Activated naive CD8-positive, alpha-beta T cell (primary cell): ENCODE data around the gene GIMAP6.
"Not testable (repeated sequence)": the region's sequence is repeated elsewhere in the genome, so short reads cannot be mapped to it uniquely, and the experiment has no call there.

Source experiments
- H3K27ac Mint-ChIP-seq: one replicate; pipeline ENCODE4 v1.8.0; 2021; ENCODE audit warnings: mixed read lengths
- H3K27me3 Mint-ChIP-seq: one replicate; pipeline ENCODE4 v1.8.0; 2021; ENCODE audit warnings: mixed read lengths
- H3K36me3 Mint-ChIP-seq: one replicate; pipeline ENCODE4 v1.8.0; 2021; ENCODE audit warnings: mixed read lengths
- H3K4me1 Mint-ChIP-seq: one replicate; pipeline ENCODE4 v1.8.0; 2021; ENCODE audit warnings: low read depth, mixed read lengths
- H3K4me3 Mint-ChIP-seq: one replicate; pipeline ENCODE4 v1.8.0; 2021; ENCODE audit warnings: mild to moderate bottlenecking, mixed read lengths
- H3K9me3 Mint-ChIP-seq: one replicate; pipeline ENCODE4 v1.8.0; 2021; ENCODE audit warnings: low read depth, mixed read lengths

Gene GIMAP6

DNA sequence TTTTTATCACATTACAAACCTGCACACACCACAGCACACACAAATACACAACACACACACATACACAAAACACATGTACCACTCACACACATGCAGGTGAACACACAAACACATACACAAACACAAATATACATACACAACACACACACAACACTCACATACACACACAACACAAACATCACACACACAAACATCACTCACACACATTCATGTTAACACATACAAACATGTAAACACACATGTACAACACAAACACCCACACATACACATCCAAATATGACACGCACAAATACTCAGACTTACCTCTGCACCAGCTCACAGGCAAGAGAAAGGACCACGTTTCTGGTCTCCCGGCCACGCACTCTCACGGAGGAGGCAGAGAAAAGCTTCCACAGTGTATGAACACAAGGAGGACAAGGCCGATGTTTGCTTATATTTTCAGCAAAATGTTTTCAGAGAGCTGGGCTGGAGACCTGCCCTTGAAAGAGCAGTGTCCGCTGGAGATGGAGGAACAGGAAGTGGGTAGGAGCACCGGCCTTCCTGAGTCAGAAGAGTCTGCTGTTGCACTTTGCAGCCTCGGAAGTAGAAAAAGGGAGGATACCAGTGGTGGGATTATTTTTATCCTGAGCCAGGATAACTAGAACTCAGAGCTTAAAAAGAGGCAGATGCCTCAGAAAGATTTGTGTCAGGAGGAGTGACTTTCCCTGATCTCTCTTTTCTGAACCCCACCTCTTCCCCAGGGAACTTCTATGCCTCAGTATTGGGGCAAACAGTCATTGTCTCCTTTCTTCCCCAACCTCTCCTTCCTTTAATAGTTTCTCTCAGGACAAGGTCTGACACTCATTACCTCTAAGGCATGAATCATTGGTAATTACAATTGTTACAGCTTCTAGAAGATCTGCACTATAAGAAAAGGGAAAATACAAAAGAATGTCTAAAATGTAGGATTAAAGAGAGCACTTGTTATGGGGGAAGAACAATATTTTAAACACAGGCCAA, at the start of gene GIMAP6:
Gene GIMAP6 (minus strand): TSS at position 520 of the 999 bp plus-strand sequence. CDS start 2,243 bp downstream, outside the sequence.
- peak within 1 kb of the TSS; percentile 99 for H3K27ac Mint-ChIP-seq
- H3K4me3 Mint-ChIP-seq = peak within 1 kb of the TSS; percentile 97
- no peaks in the 10 kb centered on the region for H3K27me3 Mint-ChIP-seq
- peaks cover 46% of the 10 kb centered on the region for H3K36me3 Mint-ChIP-seq
- H3K9me3 Mint-ChIP-seq = peaks cover 10% of the 10 kb centered on the region
- H3K4me1 Mint-ChIP-seq = peaks cover 87% of the 10 kb centered on the region

DNA sequence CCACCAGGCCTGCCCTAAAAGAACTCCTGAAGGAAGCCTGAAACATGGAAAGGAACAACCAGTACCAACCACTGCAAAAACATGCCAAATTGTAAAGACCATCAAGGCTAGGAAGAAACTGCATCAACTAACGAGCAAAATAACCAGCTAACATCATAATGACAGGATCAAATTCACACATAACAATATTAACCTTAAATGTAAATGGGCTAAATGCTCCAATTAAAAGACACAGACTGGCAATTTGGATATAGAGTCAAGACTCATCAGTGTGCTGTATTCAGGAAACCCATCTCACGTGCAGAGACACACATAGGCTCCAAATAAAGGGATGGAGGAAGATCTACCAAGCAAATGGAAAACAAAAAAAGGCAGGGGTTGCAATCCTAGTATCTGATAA, 48.2 kb upstream of the GIMAP6 start:
- H3K4me3 Mint-ChIP-seq, H3K9me3 Mint-ChIP-seq, H3K27me3 Mint-ChIP-seq: not testable (repeated sequence)
- peak overlapping the region; percentile 86 for H3K27ac Mint-ChIP-seq
- H3K4me1 Mint-ChIP-seq = peaks cover 87% of the 10 kb centered on the region
- H3K36me3 Mint-ChIP-seq = peaks cover 23% of the 10 kb centered on the region

DNA sequence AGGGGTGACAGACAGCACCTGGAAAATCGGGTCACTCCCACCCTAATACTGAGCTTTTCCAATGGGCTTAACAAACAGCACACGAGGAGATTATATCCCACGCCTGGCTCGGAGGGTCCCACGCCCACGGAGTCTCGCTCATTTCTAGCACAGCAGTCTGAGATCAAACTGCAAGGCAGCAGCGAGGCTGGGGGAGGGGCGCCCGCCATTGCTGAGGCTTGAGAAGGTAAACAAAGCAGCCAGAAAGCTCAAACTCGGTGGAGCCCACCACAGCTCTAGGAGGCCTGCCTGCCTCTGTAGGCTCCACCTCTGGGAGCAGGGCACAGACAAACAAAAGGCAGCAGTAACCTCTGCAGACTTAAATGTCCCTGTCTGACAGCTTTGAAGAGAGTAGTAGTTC, 46.4 kb upstream of the GIMAP6 start:
- Mint-ChIP-seq H3K27ac (peak overlapping the region; percentile 96), H3K4me3 (peak overlapping the region; percentile 54), H3K4me1 (peaks cover 83% of the 10 kb centered on the region), H3K36me3 (peaks cover 23% of the 10 kb centered on the region)
- not testable (repeated sequence) for H3K27me3 Mint-ChIP-seq, H3K9me3 Mint-ChIP-seq

DNA sequence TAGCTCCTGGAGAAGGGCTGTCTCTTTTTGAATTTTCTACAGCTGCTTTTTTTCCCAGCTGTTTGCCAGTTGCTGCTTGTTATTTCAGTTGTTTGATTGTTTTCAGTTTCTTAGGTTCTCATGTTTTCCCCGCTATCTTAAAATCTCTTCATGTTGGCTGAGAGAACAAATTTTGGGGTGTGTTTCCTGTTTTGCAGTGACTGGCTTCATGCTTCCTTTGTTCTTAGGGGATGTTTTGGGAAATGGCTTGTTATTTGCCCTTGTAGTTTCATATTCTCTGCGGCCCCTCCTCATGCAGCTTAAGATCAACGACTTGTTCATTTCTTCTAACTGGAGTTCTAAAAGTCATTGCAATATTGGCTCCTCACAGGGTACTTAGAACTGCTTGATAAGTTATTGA, 44.7 kb upstream of the GIMAP6 start:
- H3K9me3 Mint-ChIP-seq, H3K27me3 Mint-ChIP-seq: not testable (repeated sequence)
- Mint-ChIP-seq H3K4me1 (peaks cover 79% of the 10 kb centered on the region), H3K27ac (peak overlapping the region; percentile 96), H3K36me3 (peaks cover 26% of the 10 kb centered on the region), H3K4me3 (peak overlapping the region; percentile 75)

DNA sequence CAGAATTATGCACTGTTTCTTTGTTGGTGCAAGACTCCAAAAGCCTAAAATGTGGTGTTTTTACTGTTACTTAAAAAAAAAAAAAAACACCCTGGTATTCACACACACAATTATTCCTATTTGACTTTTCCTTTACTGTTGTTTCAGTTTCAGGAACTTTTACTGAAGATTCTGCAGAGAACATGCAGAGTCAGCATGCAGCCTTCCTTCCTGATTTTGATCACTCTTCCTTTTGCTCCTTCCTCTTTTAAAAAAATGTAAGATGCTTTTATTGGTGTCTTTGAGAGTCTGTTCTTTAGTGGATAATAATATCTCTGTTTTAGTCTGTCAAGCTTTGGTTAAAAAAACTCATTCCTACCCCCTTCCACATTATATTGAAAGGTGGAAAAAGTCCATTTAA, 44.1 kb upstream of the GIMAP6 start:
- Mint-ChIP-seq H3K4me1 (peaks cover 81% of the 10 kb centered on the region), H3K4me3 (peak overlapping the region; percentile 75), H3K27ac (peak overlapping the region; percentile 96), H3K36me3 (peaks cover 25% of the 10 kb centered on the region)
- not testable (repeated sequence) for H3K9me3 Mint-ChIP-seq, H3K27me3 Mint-ChIP-seq

DNA sequence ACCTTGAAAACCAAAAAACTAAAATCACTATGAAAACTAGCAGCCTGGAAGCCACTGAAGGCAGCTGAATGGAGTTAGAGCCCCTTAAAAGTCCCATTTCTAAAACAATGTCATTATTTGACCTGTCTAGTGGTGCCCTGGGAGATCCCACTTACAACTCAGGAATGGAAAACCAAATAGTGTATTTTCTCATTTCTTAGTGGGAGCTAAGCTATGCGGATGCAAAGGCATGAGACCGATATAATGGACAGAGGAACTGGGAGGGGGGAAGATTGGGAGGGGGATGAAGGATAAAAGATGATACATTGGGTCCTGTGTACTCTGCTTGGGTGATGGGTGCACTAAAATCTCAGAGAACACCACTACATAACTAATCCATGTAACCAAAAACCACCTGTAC, 43.5 kb upstream of the GIMAP6 start:
- Mint-ChIP-seq H3K36me3 (peaks cover 23% of the 10 kb centered on the region), H3K27me3 (no peaks in the 10 kb centered on the region), H3K4me1 (peaks cover 82% of the 10 kb centered on the region), H3K9me3 (peaks cover 4% of the 10 kb centered on the region), H3K4me3 (peak overlapping the region; percentile 10), H3K27ac (peak overlapping the region; percentile 96)

DNA sequence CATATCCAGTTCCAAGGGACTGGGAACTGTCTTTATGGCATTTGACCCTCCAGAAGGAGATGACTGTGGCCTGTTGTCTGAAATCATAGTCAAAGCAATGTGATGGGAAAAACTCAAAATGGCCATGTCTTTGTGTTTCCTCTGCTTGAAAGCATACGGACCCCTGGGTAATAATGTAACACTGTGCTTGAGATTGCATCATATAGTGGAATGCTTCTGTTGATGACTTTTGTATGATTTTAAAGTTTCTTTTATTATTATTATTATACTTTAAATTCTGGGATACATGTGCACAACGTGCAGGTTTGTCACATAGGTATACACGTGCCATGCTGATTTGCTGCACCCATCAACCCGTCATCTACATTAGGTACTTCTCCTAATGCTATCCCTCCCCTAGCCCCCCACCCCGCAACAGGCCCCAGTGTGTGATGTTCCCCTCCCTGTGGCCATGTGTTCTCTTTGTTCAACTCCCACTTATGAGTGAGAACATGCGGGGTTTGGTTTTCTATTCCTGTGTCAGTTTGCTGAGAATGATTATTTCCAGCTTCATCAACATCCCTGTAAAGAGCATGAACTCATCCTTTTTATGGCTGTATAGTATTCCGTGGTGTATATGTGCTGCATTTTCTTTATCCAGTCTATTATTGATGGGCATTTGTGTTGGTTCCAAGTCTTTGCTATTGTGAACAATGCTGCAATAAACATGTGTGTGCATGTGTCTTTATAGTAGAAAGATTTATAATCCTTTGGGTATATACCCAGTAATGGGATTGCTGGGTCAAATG, 39.8 kb upstream of the GIMAP6 start:
- peaks cover 86% of the 10 kb centered on the region for H3K4me1 Mint-ChIP-seq
- peak overlapping the region; percentile 84 for H3K27ac Mint-ChIP-seq
- peaks cover 13% of the 10 kb centered on the region for H3K36me3 Mint-ChIP-seq

DNA sequence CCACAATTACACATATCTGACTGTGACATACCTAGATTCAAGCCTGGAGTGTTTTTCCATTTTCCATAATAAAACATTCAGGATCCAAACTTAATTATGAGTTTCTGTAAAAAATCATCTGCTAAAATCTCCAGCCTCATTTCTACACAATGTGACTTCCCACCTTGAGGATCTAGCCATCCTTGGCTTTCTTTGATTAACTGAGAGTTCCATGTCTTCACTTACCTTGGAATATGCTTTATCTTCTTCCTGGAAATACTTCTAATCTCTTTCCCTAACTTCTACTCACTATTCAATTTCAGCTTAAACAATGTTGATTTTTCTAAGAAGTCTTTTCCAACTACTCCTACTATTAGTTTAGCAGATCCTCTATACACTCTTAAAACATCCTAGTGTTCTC, 36.8 kb upstream of the GIMAP6 start:
- H3K9me3 Mint-ChIP-seq = peaks cover 9% of the 10 kb centered on the region
- H3K4me1 Mint-ChIP-seq = peaks cover 90% of the 10 kb centered on the region
- H3K36me3 Mint-ChIP-seq = peaks cover 14% of the 10 kb centered on the region
- H3K27me3 Mint-ChIP-seq = no peaks in the 10 kb centered on the region
- H3K27ac Mint-ChIP-seq = peak overlapping the region; percentile 98
- peak overlapping the region; percentile 57 for H3K4me3 Mint-ChIP-seq

More for the DNA sequence above, 39.8 kb upstream of the GIMAP6 start:
- not testable (repeated sequence) for H3K4me3 Mint-ChIP-seq, H3K27me3 Mint-ChIP-seq, H3K9me3 Mint-ChIP-seq

DNA sequence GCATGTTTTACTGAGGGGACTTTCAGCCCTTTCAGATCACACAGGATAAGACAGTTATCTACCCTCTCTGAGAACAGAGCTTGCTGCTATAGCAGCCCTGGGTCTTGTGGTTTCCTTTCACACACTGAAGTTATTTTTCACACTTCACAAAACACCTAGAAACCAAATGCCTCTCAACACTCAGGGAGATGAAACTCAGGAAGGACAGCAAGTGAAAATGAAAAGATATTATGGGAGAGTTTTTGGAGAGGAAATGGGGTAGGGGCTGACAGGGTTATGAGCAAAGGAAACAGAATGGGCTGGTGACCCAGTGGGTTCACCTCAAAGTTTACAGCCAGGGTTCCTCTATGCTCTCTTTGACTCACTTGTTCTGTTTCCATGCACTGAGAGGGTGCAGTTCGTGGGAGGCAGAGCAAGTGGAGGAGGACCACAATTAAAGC, 36.3 kb upstream of the GIMAP6 start:
- H3K27ac Mint-ChIP-seq = peak overlapping the region; percentile 98
- H3K36me3 Mint-ChIP-seq = peaks cover 15% of the 10 kb centered on the region
- peak overlapping the region; percentile 78 for H3K4me3 Mint-ChIP-seq
- peaks cover 9% of the 10 kb centered on the region for H3K9me3 Mint-ChIP-seq
- H3K4me1 Mint-ChIP-seq = peaks cover 93% of the 10 kb centered on the region
- no peaks in the 10 kb centered on the region for H3K27me3 Mint-ChIP-seq

DNA sequence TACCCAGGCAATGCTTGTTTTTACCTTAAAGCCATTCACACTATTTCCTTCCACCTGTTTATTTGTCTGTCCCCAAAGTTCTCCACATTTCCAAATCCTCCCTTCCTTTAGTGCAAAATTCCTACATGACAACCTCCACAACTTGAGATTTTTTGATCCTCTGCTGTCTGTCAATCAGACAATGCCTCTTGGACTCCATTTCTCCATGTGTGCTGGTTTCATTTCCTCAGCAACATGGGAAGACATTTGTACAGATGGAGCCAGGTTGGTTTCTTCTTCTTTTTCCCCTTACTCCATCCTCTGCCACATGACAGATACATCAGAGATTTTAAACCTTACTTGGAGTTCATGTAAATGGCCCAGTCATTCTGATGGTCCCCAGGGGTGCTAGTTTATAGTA, 34.2 kb upstream of the GIMAP6 start:
- Mint-ChIP-seq H3K4me3 (peak overlapping the region; percentile 74), H3K4me1 (peaks cover 99% of the 10 kb centered on the region), H3K36me3 (peaks cover 7% of the 10 kb centered on the region)

DNA sequence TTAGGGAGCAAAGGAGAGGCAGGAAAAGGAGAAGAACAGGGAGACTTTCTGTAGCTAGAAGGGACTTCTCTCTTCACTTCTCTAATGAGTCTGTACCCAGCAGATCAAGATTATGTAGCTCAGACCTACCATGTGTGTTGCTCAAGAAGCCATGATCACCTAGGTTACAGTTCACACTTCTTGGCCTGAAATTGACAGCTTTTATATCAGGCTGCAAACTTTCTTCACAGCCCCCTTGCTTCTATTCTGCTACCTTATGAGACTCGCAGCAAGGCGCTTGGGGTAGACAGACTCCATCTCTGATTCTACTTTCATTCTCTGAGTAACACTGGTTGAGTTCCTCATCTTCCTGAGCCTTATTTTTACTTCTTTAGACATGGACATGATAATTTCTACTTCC, 33.7 kb upstream of the GIMAP6 start:
- Mint-ChIP-seq H3K4me3 (peak overlapping the region; percentile 74), H3K27me3 (no peaks in the 10 kb centered on the region), H3K27ac (peak overlapping the region; percentile 98), H3K9me3 (peaks cover 5% of the 10 kb centered on the region), H3K4me1 (peaks cover 99% of the 10 kb centered on the region), H3K36me3 (peaks cover 6% of the 10 kb centered on the region)

More for the DNA sequence above, 34.2 kb upstream of the GIMAP6 start:
- H3K9me3 Mint-ChIP-seq = peaks cover 5% of the 10 kb centered on the region
- no peaks in the 10 kb centered on the region for H3K27me3 Mint-ChIP-seq
- H3K27ac Mint-ChIP-seq = peak overlapping the region; percentile 98

DNA sequence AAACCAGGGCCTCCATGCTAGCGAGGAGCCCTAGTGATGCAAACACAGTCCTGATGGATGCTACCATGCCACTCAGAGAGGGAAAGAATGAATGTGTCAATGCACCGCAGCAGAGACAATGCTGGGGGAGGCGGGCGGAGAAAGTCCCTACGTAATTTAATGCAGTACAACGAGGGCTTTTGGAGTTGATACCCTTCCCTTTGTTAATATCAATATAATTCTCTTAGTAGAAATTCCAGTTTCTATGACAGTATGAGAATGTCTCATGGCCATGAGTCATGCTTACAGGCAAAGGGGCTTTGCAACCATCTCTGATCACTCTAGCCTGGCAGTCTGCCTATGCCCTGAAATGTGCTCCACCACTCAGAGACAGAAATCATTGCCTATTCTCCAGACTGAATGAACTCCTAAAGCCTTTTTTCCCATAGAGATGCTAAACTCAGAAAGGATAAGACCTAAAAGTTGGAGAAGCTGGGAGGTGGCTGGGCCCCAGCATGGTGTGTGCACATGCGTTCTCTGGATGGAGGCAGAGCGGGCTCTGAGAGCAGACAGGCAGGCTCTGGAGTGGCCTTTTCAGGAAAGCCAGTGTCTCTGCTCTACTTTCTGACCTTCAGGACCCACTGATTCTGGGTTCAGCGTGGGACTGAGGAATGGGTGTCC, 33.0 kb upstream of the GIMAP6 start:
- Mint-ChIP-seq H3K36me3 (peaks cover 6% of the 10 kb centered on the region), H3K27me3 (no peaks in the 10 kb centered on the region), H3K27ac (peak overlapping the region; percentile 98), H3K4me1 (peaks cover 99% of the 10 kb centered on the region), H3K4me3 (peak overlapping the region; percentile 74), H3K9me3 (peaks cover 5% of the 10 kb centered on the region)

DNA sequence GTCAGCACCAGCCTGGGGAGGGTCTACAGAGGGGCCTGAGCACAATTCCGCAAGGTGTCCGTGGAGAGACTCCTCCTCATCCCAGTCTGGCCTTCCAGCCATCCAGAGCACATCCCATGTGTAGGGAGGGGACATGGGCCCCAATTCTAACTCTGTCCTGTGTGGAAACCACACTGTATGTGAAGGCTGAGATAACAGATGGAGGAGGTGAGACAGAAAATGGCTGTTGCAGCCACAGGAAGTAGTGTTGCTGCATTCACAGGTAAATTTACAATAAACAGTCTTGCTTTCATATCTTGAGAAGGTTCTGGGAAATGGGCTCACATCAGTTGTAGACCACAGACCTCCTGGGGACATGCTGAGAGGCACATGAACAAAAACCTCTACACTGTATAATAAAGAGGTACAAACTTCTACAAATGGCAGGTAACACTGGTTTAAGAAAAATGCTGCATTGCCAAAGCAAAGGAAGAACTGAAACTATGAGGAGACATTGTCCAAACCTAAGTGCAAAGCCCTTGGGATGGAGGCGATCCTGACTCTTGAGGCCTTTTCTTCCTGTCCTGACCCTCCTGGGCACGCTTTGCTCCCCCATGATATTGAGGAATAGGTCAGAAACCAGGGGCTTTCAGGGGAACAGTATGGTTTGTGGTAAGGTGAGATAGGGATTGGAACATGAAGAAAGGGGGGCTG, 31.8 kb upstream of the GIMAP6 start:
- Mint-ChIP-seq H3K36me3 (peaks cover 8% of the 10 kb centered on the region), H3K27me3 (no peaks in the 10 kb centered on the region), H3K27ac (peak overlapping the region; percentile 98), H3K9me3 (peaks cover under 1% of the 10 kb centered on the region), H3K4me1 (peaks cover 87% of the 10 kb centered on the region), H3K4me3 (peak overlapping the region; percentile 70)

DNA sequence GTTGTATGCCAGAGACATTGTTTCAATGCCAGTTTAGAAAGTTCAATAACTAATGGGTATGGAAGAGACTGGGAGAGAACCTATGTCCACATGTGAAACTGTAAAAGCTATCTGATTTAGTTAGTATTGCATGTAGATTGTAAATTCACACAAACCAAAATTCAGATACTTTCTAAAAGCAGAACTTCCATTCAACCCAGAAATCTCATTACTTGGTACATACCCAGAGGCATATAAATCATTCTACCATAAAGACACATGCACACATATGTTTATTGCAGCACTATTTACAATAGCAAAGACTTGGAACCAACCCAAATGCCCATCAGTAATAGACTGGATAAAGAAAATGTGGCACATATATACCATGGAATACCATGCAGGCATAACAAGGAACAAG, 30.6 kb upstream of the GIMAP6 start:
- H3K4me1 Mint-ChIP-seq = peaks cover 76% of the 10 kb centered on the region
- H3K4me3 Mint-ChIP-seq, H3K27me3 Mint-ChIP-seq, H3K9me3 Mint-ChIP-seq: not testable (repeated sequence)
- H3K36me3 Mint-ChIP-seq = peaks cover 11% of the 10 kb centered on the region
- peak overlapping the region; percentile 98 for H3K27ac Mint-ChIP-seq
